SK-N-SH (cell line): ENCODE results near the gene UVRAG. TPM values are rescaled to one million over a fixed set of nuclear protein-coding genes. Genes with fewer than 3 reads are reported as not detected.

Experiments used
- CTCF ChIA-PET: fragments of 300-600, 350-600 bp; formaldehyde crosslinking; extraction: SDS; loops from one replicate; lab custom pipeline; 2021; lab: Yijun Ruan, JAX
- POLR2A ChIA-PET: fragments of 350-600 bp; sonication (Branson Sonifier 250); formaldehyde crosslinking; extraction: SDS; loops from one replicate; lab custom pipeline; 2020; ENCODE audit warnings: antibody characterized with exemption, inconsistent platforms; lab: Yijun Ruan, JAX
- DNase-seq: peaks from one replicate; pipeline ENCODE4 v3.0.0; 2012
- H2AFZ ChIP-seq: fragments of 200-600 bp; sonication (generic); 2 replicates; pipeline ENCODE4 v1.8.1; 2016; ENCODE audit warnings: antibody characterized with exemption, mild to moderate bottlenecking, low read depth
- H3F3A ChIP-seq: fragments of 200-600 bp; sonication (generic); replicated peaks from 2 replicates; pipeline ENCODE3; 2016; ENCODE audit warnings: antibody characterized with exemption, mild to moderate bottlenecking; ENCODE audit not compliant: insufficient read depth
- H3K27ac ChIP-seq, 2 experiments: fragments of 200-500 bp in 1 of 2; fragments of 200-600 bp in 1 of 2; sonication (Bioruptor generic) in 1 of 2; sonication (generic), shearing (Covaris generic) in 1 of 2; 2 replicates each; pipeline versions ENCODE4 v1.5.1 to v1.6.1; 2014 to 2016; ENCODE audit warnings: low read depth in 2 of 2, inconsistent platforms in 1 of 2, low read length in 1 of 2, mild to moderate bottlenecking in 1 of 2, mixed read lengths in 1 of 2
- H3K27me3 ChIP-seq: fragments of 200-600 bp; sonication (generic), shearing (Covaris generic); 2 replicates; pipeline ENCODE4 v1.6.1; 2016; ENCODE audit warnings: mixed run types; ENCODE audit not compliant: insufficient read depth
- H3K36me3 ChIP-seq, 2 experiments: fragments of 200-500 bp in 1 of 2; fragments of 200-600 bp in 1 of 2; sonication (Bioruptor generic) in 1 of 2; sonication (generic) in 1 of 2; replicated peaks in 1 of 2; 2 replicates each; pipeline versions ENCODE3 to v1.5.1; 2014 to 2016; ENCODE audit warnings: low read length in 1 of 2, mild to moderate bottlenecking in 1 of 2; ENCODE audit not compliant: insufficient read depth in 2 of 2, control insufficient read depth in 1 of 2
- H3K4me1 ChIP-seq, 2 experiments: fragments of 200-500 bp in 1 of 2; fragments of 200-600 bp in 1 of 2; sonication (Bioruptor generic) in 1 of 2; sonication (generic), shearing (Covaris generic) in 1 of 2; 2 replicates each; pipeline versions ENCODE4 v1.5.1 to v1.6.1; 2014 to 2016; ENCODE audit warnings: low read depth in 1 of 2, low read length in 1 of 2, mixed run types in 1 of 2; ENCODE audit not compliant: insufficient read depth in 2 of 2, control insufficient read depth in 1 of 2
- H3K4me2 ChIP-seq: fragments of 200-600 bp; sonication (generic), shearing (Covaris generic); 2 replicates; pipeline ENCODE4 v1.6.1; 2017; ENCODE audit warnings: mixed run types
- H3K4me3 ChIP-seq, 2 experiments: fragments of 200-500 bp in 1 of 2; fragments of 200-600 bp in 1 of 2; sonication (Bioruptor generic) in 1 of 2; sonication (generic), shearing (Covaris generic) in 1 of 2; 2 replicates each; pipeline versions ENCODE4 v1.5.1 to v1.8.1; 2014 to 2016; ENCODE audit warnings: low read depth in 2 of 2, inconsistent platforms in 1 of 2, low read length in 1 of 2, mild to moderate bottlenecking in 1 of 2, mixed read lengths in 1 of 2, moderate library complexity in 1 of 2
- H3K79me2 ChIP-seq: fragments of 200-600 bp; sonication (generic); 2 replicates; pipeline ENCODE4 v1.8.1; 2017; ENCODE audit warnings: mild to moderate bottlenecking; ENCODE audit not compliant: insufficient read depth
- H3K9ac ChIP-seq: fragments of 200-600 bp; sonication (generic); 2 replicates; pipeline ENCODE4 v1.6.1; 2017; ENCODE audit warnings: mixed run types
- H3K9me2 ChIP-seq: fragments of 200-600 bp; sonication (generic); 2 replicates; pipeline ENCODE4 v1.6.1; 2017; ENCODE audit warnings: mixed run types
- H3K9me3 ChIP-seq: fragments of 200-600 bp; sonication (generic); 2 replicates; pipeline ENCODE4 v1.6.1; 2017; ENCODE audit warnings: mixed run types, mild to moderate bottlenecking, moderate library complexity
- H4K20me1 ChIP-seq: fragments of 200-600 bp; sonication (generic); 2 replicates; pipeline ENCODE4 v1.6.1; 2017; ENCODE audit warnings: mild to moderate bottlenecking, mixed run types; ENCODE audit not compliant: insufficient read depth
- CTCF ChIP-seq: fragments of 200-600 bp; sonication (generic); IDR thresholded peaks from 2 replicates; pipeline ENCODE4 v1.6.1; 2017; ENCODE audit warnings: antibody characterized with exemption, mild to moderate bottlenecking, moderate library complexity
- ELF1 ChIP-seq: IDR thresholded peaks from 2 replicates; pipeline ENCODE4 v1.4.0; 2012
- EP300 ChIP-seq, 2 experiments: IDR thresholded peaks; 2 replicates each; pipeline versions ENCODE4 v1.4.0 to v1.6.1; 2012; ENCODE audit warnings: borderline replicate concordance in 1 of 2, low read depth in 1 of 2, low read length in 1 of 2
- EZH2phosphoT487 ChIP-seq: fragments of 200-600 bp; sonication (generic); IDR thresholded peaks from 2 replicates; pipeline ENCODE4 v1.6.1; 2017; ENCODE audit warnings: low read depth, mixed run types, mild to moderate bottlenecking, antibody characterized with exemption, moderate library complexity, borderline replicate concordance
- GABPA ChIP-seq: IDR thresholded peaks from 2 replicates; pipeline ENCODE4 v1.4.0; 2012; ENCODE audit warnings: low read depth, mild to moderate bottlenecking
- GATA2 ChIP-seq: sonication (generic); formaldehyde crosslinking; IDR thresholded peaks from 2 replicates; pipeline ENCODE4 v1.5.0; 2020; ENCODE audit warnings: mild to moderate bottlenecking, missing genetic modification reagents
- MAX ChIP-seq: IDR thresholded peaks from 2 replicates; pipeline ENCODE4 v1.4.0; 2012; ENCODE audit warnings: low read depth
- MXI1 ChIP-seq: IDR thresholded peaks from 2 replicates; pipeline ENCODE4 v1.6.1; 2012; ENCODE audit warnings: mild to moderate bottlenecking, low read depth, low read length, improper control_type of control experiment
- NFIC ChIP-seq: IDR thresholded peaks from 2 replicates; pipeline ENCODE4 v1.4.0; 2012; ENCODE audit warnings: borderline replicate concordance
- NRF1 ChIP-seq: IDR thresholded peaks from 2 replicates; pipeline ENCODE4 v1.6.1; 2012; ENCODE audit warnings: low read depth, mild to moderate bottlenecking, low read length
- REST ChIP-seq: IDR thresholded peaks from 2 replicates; pipeline ENCODE4 v1.6.1; 2012; ENCODE audit warnings: mild to moderate bottlenecking, low read depth, low read length, moderate library complexity
- RFX5 ChIP-seq: IDR thresholded peaks from 2 replicates; pipeline ENCODE4 v1.6.1; 2012; ENCODE audit warnings: mild to moderate bottlenecking, improper control_type of control experiment, low read length
- RXRA ChIP-seq: IDR thresholded peaks from 2 replicates; pipeline ENCODE4 v1.4.0; 2012; ENCODE audit warnings: low read depth, mild to moderate bottlenecking, borderline replicate concordance
- SIN3A ChIP-seq: IDR thresholded peaks from 2 replicates; pipeline ENCODE4 v1.6.1; 2012; ENCODE audit warnings: low read depth, mild to moderate bottlenecking, low read length, moderate library complexity, borderline replicate concordance
- TAF1 ChIP-seq: IDR thresholded peaks from 2 replicates; pipeline ENCODE4 v1.6.1; 2012; ENCODE audit warnings: low read depth, mild to moderate bottlenecking, low read length, moderate library complexity, borderline replicate concordance
- TCF12 ChIP-seq: IDR thresholded peaks from 2 replicates; pipeline ENCODE4 v1.4.0; 2012
- TEAD4 ChIP-seq: IDR thresholded peaks from 2 replicates; pipeline ENCODE4 v1.4.0; 2012; ENCODE audit warnings: mild to moderate bottlenecking, borderline replicate concordance; ENCODE audit not compliant: insufficient read depth
- USF2 ChIP-seq: fragments of 150-350 bp; IDR thresholded peaks from 2 replicates; pipeline ENCODE4 v1.6.1; 2017; ENCODE audit warnings: antibody characterized with exemption, low read length, low read depth, borderline replicate concordance
- WGBS: methylation state at CpG from one replicate; pipeline ENCODE4 v1.1.6; 2017; ENCODE audit warnings: low lambda C conversion rate; 5-methylcytosine and 5-hydroxymethylcytosine counted together
- polyA plus RNA-seq, 3 experiments: library from polyadenylated mRNA; depleted of rRNA; stranded (reverse); fragments of >200 nt; gene quantifications; 2 replicates each; pipeline ENCODE4 v1.2.3, GENCODE V29; 2012

Gene UVRAG
- polyA plus RNA-seq, 1 of the 3 experiments (the other 2 are of a cell fraction), result 5.8 TPM

- H3K9ac ChIP-seq, result no peak overlapping the region
- TF ChIP-seq TEAD4 (no peak), EP300 (IDR thresholded peaks at IDR 0.05; ENCODE audit: borderline replicate concordance in 1 of 2, low read depth in 1 of 2, low read length in 1 of 2) (no peak), RXRA (no peak), NRF1 (no peak), USF2 (no peak), REST (no peak), SIN3A (no peak), MXI1 (no peak), EZH2phosphoT487 (no peak), RFX5 (no peak), ELF1 (no peak), TAF1 (no peak), MAX (no peak), NFIC (no peak), TCF12 (no peak), GABPA (no peak), CTCF (no peak), GATA2 (CRISPR knock-in tag) (no peak)
- DNase-seq, result no peak
- WGBS, result 96% methylated on average over 4 of the region's 4 CpGs
- peaks cover 0 to 6% of the 10 kb centered on the region in 2 experiments for H3K36me3 ChIP-seq
- H3K9me2 ChIP-seq, result no peaks in the 10 kb centered on the region
- H3K9me3 ChIP-seq, result no peaks in the 10 kb centered on the region
- no peak overlapping the region for H3K4me3 ChIP-seq
- H3K27ac ChIP-seq, result no peak overlapping the region
- no peaks in the 10 kb centered on the region for H4K20me1 ChIP-seq
- H3K79me2 ChIP-seq, result peaks cover 6% of the 10 kb centered on the region; the same call in 1 of the 2 replicates
- H3K4me2 ChIP-seq, result no peak overlapping the region
- H3F3A ChIP-seq, result no peaks in the 10 kb centered on the region
- ChIA-PET POLR2A (no interaction called here), CTCF (no interaction called here)
- H3K27me3 ChIP-seq, result no peaks in the 10 kb centered on the region
- no peak overlapping the region for H2AFZ ChIP-seq
- H3K4me1 ChIP-seq, result peaks cover 0 to 12% of the 10 kb centered on the region in 2 experiments; a peak in 2 of 4 replicates
Observed at GRCh38 chr11:75929706-75930105, 114.7 kb downstream of the UVRAG start.
